GM19351 (cell line): Measurements from ENCODE around the gene AKAP13.

Experiments
- ATAC-seq: cut with Tn5 transposase; IDR thresholded peaks from one replicate; pipeline ENCODE4 v1.9.1; 2021; ENCODE audit warnings: mild to moderate bottlenecking, moderate library complexity; ENCODE audit not compliant: unreplicated experiment

Gene AKAP13

DNA sequence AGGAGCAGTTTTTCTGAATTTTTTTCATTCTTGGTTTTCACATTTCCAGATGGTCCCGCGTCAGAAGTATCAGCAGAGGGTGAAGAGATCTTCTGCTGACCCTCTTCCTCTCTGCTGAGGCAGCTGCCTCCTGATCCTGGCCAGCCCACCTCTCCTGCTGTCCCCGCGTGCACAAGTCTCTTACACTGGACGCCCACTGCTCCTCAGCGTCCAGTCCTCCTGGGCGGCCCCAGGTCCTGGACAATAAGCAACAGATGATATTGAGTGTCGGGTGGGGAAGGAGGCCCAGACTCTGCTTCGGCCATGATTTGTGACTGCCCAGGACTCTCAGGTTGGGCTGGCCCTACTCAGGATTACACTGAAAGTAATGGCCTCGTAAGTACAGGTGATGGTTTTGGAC lies 364.2 kb downstream of the AKAP13 start:
- ATAC-seq, result no peak

DNA sequence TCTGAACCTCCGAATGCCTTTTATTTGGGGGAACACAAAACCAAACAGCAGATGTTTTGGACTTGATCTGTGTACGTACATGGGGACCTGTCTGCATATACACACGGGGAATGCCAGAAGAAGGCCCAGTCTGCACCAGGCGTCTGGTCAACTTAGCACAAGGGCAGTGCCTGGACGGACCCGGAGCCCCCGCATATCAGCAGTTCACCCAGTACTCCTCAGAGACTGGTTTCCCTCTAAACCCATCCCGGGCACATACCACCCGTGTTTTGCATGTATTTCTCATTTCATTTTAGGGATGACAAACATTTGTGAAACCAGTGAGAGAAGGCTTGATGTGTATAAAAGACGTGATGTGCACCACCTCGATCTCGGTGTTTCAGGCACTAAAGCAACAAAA lies 364.6 kb downstream of the AKAP13 start:
- ATAC-seq, result no peak

- ATAC-seq, result no peak
These were observed 365.2 kb downstream of the AKAP13 start for GRCh38 chr15:85745525-85746150.

GRCh38 chr15:85746641-85747040 lies 366.2 kb downstream of the AKAP13 start:
- no peak for ATAC-seq

- ATAC-seq, result no peak
These were observed 367.8 kb downstream of the AKAP13 start for GRCh38 chr15:85748176-85748575.

- no peak for ATAC-seq
These were observed 368.3 kb downstream of the AKAP13 start for GRCh38 chr15:85748729-85749128.

DNA sequence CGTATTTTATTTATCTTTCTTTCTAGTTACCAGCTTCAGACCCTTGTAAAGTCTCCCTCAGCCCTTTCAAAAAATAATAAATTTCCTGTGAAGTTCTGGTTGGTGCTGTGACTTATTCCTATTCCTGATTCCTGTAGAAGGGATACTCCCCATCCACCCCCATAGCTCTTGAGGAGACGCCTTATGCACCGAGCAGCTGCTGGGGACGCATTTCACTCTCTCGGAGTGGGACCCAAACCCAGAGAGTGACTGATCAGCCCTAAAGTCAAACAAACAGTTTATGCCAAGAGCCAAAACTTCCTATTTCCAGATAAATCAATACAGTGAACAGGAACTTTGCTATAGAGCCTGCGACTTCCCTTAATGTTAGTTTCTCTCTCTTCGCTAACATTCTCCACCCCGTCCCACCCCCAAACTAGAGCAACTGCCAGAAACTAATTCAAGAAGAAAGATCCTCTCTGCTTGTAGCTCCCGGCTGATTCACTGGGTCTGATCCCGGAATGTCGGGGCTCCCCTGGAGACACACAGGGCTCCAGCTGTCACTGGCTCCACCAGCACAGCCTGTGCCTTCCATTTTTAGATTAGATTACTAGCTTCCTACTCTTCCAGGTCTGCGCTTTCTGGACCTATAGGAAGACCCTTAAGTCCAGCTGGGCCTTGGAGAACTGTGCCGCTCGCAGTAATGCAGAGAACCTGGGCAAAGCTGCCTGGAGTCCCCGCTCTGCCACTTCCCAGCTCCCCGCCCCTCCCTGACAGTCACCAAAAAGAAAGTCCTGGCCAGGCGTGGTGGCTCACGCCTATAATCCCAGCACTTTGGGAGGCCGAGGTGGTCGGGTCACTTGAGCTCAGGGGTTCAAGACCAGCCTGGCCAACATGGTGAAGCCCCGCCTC lies 369.1 kb downstream of the AKAP13 start:
- no peak for ATAC-seq

- no peak for ATAC-seq
These were observed 370.2 kb downstream of the AKAP13 start for GRCh38 chr15:85750319-85751290.

DNA sequence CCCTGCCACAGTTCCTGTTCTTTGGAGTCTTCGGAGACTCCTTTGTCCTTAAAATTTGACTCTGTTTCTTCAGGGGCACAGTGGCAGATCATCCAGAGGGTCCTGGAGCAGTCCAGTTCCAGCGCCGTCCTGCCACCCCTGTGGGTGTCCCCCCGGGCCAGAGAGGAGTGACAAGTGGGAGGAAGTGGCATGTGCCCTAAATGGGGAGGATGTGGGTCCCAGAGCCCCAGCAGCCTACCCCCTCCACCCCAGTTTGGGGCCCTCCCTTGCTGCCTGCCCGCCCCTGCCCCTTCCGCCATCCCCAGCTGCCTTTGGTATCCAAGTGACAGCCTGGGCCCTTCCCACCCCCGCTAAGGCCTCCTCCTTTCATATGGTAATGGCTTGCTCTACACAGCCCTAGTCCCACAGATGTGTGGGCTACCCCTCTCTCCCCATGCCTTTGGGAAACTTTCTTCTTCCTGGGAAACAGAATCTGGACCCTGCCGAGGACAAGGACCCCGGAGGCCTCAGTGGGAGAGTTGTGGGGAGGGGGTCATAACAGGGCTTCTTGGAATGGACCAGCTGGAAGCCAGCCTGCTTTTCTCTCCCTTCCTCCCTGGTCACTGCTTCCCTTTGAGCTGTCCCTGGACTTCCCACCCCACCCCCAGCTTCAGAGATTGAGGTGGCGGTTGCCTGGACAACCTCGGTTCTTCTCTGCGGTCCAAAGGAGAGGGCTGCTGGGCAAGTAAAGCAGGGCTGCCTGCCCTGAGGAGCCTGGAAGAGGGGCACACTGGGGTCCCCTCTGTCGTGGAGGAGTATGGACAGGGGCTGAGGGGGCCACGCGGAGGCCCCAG lies 371.1 kb downstream of the AKAP13 start:
- no peak for ATAC-seq

DNA sequence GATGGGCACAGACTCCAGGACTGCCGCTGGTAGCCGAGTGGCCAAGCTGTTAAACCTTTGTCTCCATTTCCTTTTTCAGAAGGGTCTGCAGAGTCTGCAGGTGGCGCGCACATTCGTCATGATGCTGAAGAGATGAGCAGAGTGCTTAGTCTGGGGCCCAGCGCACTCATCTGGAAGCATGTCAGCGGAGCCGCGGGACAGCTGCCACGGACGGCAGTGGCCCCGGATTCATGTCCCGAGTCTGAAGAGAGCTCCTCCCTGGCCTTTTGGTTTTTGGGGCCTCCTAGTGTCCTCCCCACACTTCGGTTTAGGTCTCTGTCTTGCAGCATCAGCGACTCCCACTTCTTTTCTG lies 371.7 kb downstream of the AKAP13 start:
- no peak for ATAC-seq

- no peak for ATAC-seq
These were observed 372.1 kb downstream of the AKAP13 start for GRCh38 chr15:85752491-85752961.

DNA sequence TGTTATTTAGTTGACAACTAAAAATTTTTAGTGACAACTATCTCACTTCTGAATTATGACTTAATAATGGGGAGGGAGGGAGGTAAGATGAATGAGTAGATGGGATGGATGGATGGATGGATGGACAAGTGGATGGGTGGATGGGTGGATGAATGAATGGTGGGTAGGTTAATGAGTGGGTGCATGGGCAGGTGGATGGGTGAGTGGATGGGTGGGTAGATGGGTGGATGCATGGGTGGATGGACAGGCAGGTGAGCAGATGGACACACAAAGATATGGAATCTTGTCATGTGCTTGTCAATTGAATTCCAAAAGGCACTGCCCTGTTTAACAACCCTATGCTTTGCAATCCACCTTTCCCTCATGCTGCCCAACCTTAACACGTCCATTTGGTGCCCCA lies 372.9 kb downstream of the AKAP13 start:
- ATAC-seq, result no peak

DNA sequence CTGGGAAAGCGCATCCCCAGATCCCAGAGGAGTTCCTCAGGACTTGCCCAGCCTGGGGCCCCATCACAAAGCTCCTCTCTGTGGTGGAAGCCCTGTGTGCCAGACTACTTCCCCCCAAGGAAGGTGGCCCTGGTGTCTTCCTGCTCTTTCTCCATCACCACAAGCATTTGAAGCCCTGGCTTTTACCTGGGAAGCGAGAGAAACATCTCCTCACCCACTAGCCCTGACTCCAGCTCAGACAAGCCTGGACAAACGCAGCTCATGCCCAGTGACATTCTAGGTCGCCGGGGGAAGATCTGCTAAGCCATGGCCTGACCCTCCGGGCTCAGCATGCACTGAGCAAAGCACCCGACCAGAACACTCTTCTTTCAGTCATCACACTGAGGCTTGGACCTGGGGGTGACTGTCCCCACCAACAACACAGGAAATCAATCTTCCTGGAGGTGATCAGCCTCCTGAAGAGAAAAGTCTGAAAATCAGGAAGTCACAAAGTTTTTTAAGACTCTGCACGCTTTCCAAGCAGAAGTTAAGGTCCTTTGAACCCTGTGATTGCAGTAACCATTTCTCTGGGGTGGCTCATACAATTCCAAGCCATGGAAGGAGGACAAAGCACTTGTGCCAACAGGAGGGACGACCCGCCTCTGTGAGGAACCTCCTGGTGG lies 373.5 kb downstream of the AKAP13 start:
- ATAC-seq, result no peak

DNA sequence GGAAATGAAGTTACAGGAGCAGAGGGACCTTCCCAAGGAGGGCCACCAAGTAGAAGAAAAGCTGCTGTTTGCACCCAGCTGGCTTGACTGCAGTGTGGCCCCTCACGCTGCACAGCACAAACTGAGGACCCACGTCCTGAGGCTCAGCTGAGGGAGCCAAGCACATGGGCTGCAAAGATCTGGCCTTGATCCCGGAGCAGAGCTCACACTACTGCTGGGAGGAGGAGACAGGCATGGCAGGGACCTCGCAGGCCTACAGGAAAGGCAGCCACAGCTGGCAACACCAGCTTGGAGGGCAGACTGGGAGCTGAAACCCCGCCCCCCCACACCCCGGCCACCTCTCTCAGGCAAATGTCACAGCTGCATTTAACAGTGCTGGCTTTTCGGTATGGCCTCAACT lies 374.6 kb downstream of the AKAP13 start:
- ATAC-seq, result no peak

DNA sequence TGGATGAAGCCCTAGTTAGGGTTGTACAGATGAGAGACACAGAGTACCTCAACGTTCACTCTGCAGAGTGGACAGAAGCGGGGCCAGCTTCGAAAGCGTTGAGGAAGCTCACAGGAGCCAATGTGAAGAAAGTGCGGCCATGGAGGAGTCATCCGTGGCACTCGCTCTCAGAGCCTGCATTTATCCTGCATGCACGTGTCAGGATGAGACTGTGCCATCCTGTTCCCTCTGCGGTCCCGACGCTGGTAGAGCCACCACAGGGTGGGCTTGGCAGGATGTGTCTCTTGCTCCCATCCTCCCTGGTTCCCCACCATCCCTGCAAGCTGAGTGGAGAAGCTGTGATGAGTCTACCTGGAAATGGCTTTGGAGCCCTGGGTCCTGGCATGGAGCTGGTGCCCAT lies 375.1 kb downstream of the AKAP13 start:
- no peak for ATAC-seq

GRCh38 chr15:85755942-85756341 lies 375.5 kb downstream of the AKAP13 start:
- no peak for ATAC-seq

GRCh38 chr15:85756411-85757072 lies 376.1 kb downstream of the AKAP13 start:
- no peak for ATAC-seq

DNA sequence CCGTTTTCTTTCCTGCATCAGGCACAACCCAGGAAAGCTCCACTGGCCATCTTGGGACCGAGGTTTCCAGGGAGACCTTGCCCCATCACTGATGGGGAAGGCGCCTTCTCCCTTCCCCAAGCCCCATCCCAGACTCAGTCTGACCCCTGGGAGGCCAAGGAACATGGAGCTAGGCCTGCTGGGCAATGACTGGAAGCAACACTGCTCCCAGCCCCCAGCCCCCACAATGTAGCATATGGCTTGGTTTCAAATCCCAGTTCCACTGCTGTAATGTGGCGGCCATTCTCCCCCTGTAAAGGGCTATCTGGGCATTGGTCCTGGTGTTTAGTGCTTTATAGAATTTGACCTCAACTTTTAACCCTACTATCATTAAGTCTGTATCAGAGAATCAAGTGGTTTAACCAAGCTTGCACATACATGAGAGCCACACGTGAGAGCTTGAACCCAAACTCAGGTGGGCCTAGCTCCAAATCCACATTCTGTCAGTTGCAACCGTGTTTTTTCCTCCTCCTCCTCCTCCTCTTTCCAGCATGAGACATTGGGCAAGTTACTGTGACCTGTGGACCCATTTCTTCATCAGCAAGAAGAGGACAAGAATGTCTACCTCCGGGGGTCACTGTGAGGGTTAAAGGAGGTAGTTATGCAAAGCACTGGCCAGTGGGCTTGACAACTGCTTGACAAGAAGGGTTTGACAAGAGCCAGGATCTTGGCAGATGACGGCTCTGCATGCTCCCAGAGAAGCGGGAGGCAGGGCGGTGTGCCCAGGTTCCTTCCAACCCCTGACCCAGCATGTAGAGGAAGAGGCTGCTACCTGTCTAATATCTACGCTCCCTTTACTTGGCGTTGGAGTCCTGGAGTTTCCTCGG lies 376.9 kb downstream of the AKAP13 start:
- ATAC-seq, result no peak
